ENCODE data around the gene KRTAP12-4. TPM values are rescaled to one million over a fixed set of nuclear protein-coding genes. Genes with fewer than 3 reads are reported as not detected.
"Not testable (repeated sequence)": the region's sequence is repeated elsewhere in the genome, so short reads cannot be mapped to it uniquely, and the experiment has no call there.

The KRTAP12-4 gene
- total RNA-seq, 1 donor from 2014 or later: not detected

DNA sequence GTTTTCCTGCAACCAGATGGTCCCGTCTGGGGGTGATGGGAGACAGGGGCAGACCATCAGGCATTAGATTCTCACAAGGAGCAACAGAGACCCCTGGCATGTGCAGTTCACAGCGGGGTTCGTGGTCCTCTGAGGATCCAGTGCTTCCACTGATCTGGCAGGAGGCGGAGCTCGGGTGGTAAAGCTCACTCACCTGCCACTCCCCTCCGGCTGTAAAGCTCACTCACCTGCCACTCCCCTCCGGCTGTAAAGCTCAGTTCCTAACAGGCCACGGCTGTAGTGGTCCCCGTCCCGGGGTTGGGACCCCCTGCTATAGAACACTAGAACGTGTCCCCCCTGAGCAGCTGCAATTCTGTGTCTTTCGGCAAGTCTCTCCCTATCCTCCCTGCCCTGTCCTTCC lies 47.1 kb upstream of the KRTAP12-4 start:
- H3K36me3 Mint-ChIP-seq (ENCODE audit: low read depth): peaks cover 1% of the 10 kb centered on the region
- H3K27me3 Mint-ChIP-seq (ENCODE audit: low read depth): peaks cover 77% of the 10 kb centered on the region
- peaks cover 17% of the 10 kb centered on the region for H3K4me1 Mint-ChIP-seq (ENCODE audit: low read depth)

DNA sequence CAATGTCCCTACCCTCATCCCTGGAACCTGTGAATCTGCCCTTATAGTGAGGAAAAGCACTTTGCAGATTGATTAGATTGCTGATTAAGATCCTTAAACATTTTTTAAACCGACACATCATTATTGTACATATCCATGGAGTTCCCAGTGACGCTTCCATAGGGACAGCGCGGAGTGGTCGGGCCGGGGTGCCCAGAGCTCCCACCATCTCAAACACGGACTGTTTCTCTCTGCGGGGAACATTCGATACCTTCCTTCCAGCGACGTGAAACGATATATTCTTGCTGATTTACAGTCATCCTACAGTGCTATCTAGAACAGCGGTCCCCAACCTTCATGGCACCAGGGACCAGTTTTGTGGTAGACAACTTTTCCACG lies 46.6 kb upstream of the KRTAP12-4 start:
- no peak overlapping the region for H3K4me3 Mint-ChIP-seq (ENCODE audit: unreplicated experiment)
- H3K27ac Mint-ChIP-seq (ENCODE audit: unreplicated experiment): no peak overlapping the region
- peaks cover 17% of the 10 kb centered on the region for H3K4me1 Mint-ChIP-seq (ENCODE audit: low read depth)
- TF ChIP-seq, protein P1, sequence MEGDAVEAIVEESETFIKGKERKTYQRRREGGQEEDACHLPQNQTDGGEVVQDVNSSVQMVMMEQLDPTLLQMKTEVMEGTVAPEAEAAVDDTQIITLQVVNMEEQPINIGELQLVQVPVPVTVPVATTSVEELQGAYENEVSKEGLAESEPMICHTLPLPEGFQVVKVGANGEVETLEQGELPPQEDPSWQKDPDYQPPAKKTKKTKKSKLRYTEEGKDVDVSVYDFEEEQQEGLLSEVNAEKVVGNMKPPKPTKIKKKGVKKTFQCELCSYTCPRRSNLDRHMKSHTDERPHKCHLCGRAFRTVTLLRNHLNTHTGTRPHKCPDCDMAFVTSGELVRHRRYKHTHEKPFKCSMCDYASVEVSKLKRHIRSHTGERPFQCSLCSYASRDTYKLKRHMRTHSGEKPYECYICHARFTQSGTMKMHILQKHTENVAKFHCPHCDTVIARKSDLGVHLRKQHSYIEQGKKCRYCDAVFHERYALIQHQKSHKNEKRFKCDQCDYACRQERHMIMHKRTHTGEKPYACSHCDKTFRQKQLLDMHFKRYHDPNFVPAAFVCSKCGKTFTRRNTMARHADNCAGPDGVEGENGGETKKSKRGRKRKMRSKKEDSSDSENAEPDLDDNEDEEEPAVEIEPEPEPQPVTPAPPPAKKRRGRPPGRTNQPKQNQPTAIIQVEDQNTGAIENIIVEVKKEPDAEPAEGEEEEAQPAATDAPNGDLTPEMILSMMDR (IDR thresholded peaks at IDR 0.05): no peak
- DNase-seq (ENCODE audit: low spot score): no peak
- peaks cover 74% of the 10 kb centered on the region for H3K27me3 Mint-ChIP-seq (ENCODE audit: low read depth)
- H3K36me3 Mint-ChIP-seq (ENCODE audit: low read depth): peaks cover 1% of the 10 kb centered on the region
- peaks cover 3% of the 10 kb centered on the region for H3K9me3 Mint-ChIP-seq (ENCODE audit: low read depth)

More for the DNA sequence above, 47.1 kb upstream of the KRTAP12-4 start:
- TF ChIP-seq, protein P1 (IDR thresholded peaks at IDR 0.05): no peak
- Mint-ChIP-seq H3K4me3 (ENCODE audit: unreplicated experiment) (no peak overlapping the region), H3K9me3 (ENCODE audit: low read depth) (peaks cover 3% of the 10 kb centered on the region), H3K27ac (ENCODE audit: unreplicated experiment) (no peak overlapping the region)
- no peak for DNase-seq (ENCODE audit: low spot score)

GRCh38 chr21:44700101-44701022 lies 45.9 kb upstream of the KRTAP12-4 start:
- no peaks in the 10 kb centered on the region for H3K9me3 Mint-ChIP-seq (ENCODE audit: low read depth)
- H3K27ac Mint-ChIP-seq (ENCODE audit: unreplicated experiment): no peak overlapping the region
- peaks cover 76% of the 10 kb centered on the region for H3K27me3 Mint-ChIP-seq (ENCODE audit: low read depth)
- H3K36me3 Mint-ChIP-seq (ENCODE audit: low read depth): no peaks in the 10 kb centered on the region
- no peak overlapping the region for H3K4me3 Mint-ChIP-seq (ENCODE audit: unreplicated experiment)
- TF ChIP-seq, protein P1 (IDR thresholded peaks at IDR 0.05): no peak
- peaks cover 17% of the 10 kb centered on the region for H3K4me1 Mint-ChIP-seq (ENCODE audit: low read depth)
- no peak for DNase-seq (ENCODE audit: low spot score)

DNA sequence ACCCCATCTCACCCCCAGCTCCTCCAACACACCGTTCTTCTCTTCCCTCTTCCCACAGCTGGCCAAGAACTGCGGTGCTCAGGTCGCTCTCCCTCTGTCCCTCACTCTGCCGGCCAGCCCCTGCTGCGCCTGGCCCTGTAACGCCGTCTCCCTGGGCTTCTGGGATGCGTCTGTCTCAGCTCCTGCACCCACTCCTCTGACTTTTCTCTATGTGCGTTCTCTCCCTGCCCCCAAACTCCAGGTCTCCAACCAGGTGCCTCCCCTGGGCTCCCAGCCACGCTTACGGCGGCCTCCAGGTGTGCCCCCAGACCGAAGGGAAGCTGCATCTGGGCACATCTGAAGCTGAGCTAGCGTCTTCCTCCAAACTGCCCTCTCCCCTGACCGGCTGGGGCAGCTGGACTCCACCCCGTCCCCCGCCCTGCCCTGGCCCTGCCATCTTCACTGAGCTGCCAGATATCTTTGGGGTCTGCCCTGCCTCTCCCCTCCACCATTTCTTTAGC lies 45.1 kb upstream of the KRTAP12-4 start:
- peaks cover 70% of the 10 kb centered on the region for H3K27me3 Mint-ChIP-seq (ENCODE audit: low read depth)
- TF ChIP-seq, protein P1 (IDR thresholded peaks at IDR 0.05): no peak
- DNase-seq (ENCODE audit: low spot score): no peak
- H3K27ac Mint-ChIP-seq (ENCODE audit: unreplicated experiment): no peak overlapping the region
- no peaks in the 10 kb centered on the region for H3K36me3 Mint-ChIP-seq (ENCODE audit: low read depth)
- H3K4me1 Mint-ChIP-seq (ENCODE audit: low read depth): peaks cover 17% of the 10 kb centered on the region
- no peak overlapping the region for H3K4me3 Mint-ChIP-seq (ENCODE audit: unreplicated experiment)
- no peaks in the 10 kb centered on the region for H3K9me3 Mint-ChIP-seq (ENCODE audit: low read depth)

GRCh38 chr21:44697811-44698734 lies 43.6 kb upstream of the KRTAP12-4 start:
- Mint-ChIP-seq H3K9me3 (ENCODE audit: low read depth) (peaks cover 12% of the 10 kb centered on the region), H3K27ac (ENCODE audit: unreplicated experiment) (no peak overlapping the region), H3K27me3 (ENCODE audit: low read depth) (peaks cover 64% of the 10 kb centered on the region), H3K4me3 (ENCODE audit: unreplicated experiment) (no peak overlapping the region), H3K4me1 (ENCODE audit: low read depth) (peaks cover 17% of the 10 kb centered on the region), H3K36me3 (ENCODE audit: low read depth) (peaks cover 2% of the 10 kb centered on the region)
- TF ChIP-seq, protein P1 (IDR thresholded peaks at IDR 0.05): no peak
- DNase-seq (ENCODE audit: low spot score): peak; percentile 91

DNA sequence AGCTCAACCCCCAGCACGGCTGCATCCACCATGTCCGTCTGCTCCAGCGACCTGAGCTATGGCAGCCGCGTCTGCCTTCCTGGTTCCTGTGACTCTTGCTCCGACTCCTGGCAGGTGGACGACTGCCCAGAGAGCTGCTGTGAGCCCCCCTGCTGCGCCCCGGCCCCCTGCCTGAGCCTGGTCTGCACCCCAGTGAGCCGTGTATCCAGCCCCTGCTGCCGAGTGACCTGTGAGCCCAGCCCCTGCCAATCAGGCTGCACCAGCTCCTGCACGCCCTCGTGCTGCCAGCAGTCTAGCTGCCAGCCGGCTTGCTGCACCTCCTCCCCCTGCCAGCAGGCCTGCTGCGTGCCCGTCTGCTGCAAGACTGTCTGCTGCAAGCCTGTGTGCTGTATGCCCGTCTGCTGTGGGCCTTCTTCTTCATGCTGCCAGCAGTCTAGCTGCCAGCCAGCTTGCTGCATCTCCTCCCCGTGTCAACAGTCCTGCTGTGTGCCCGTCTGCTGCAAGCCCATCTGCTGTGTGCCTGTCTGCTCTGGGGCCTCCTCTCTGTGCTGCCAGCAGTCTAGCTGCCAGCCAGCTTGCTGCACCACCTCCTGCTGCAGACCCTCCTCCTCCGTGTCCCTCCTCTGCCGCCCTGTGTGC lies 42.8 kb upstream of the KRTAP12-4 start, which contains the start of gene KRTAP10-12:
Gene KRTAP10-12, plus strand, starts transcription at position 1 of the 639 bp plus-strand sequence. Its CDS starts 30 bp downstream, at position 31.
- H3K36me3 Mint-ChIP-seq (ENCODE audit: low read depth); DNase-seq (ENCODE audit: low spot score); H3K4me3 Mint-ChIP-seq (ENCODE audit: unreplicated experiment); H3K27ac Mint-ChIP-seq (ENCODE audit: unreplicated experiment): not testable (repeated sequence)
- Mint-ChIP-seq H3K4me1 (ENCODE audit: low read depth) (peaks cover 17% of the 10 kb centered on the region), H3K9me3 (ENCODE audit: low read depth) (peaks cover 19% of the 10 kb centered on the region), H3K27me3 (ENCODE audit: low read depth) (peaks cover 56% of the 10 kb centered on the region)
